Fibroblast of lung (primary cell): ENCODE results near the gene CCDC201.

Source experiments
- EZH2 ChIP-seq: IDR thresholded peaks from 2 replicates; pipeline ENCODE4 v1.5.1; 2012; ENCODE audit warnings: low read length, control low read depth, mild to moderate bottlenecking; ENCODE audit errors: missing control alignments
- TF ChIP-seq, protein P1 (sequence below), 2 donors: IDR thresholded peaks in 1 of 2; conservative IDR thresholded peaks in 1 of 2; 1 replicate in 1 of 2; 2 replicates in 1 of 2; pipeline ENCODE4 v1.5.1; 2011 to 2012; ENCODE audit warnings: low read length in 2 of 2, control low read depth in 1 of 2, inconsistent platforms in 1 of 2, low read depth in 1 of 2, mild to moderate bottlenecking in 1 of 2

DNA sequence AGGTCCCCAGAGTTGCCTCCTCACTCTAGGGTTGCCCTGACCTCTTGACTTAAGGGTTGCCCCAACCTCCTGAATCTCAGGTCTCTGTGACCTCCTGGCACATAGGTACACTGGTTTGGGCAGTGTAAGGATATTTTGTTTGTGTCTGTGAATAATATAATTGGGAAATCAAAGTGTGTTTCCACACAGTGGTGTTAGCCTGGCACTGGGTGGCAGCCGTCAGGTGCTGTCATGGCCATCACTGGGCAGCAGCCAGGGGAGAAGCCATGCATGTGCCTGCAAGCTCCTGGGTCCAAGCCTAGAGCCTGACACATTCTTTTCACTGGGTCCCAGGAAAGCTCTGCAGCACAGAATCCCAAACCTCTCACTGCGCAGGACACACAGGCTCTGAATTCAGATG is 3.6 kb upstream of the CCDC201 start:
- TF ChIP-seq, protein P1, sequence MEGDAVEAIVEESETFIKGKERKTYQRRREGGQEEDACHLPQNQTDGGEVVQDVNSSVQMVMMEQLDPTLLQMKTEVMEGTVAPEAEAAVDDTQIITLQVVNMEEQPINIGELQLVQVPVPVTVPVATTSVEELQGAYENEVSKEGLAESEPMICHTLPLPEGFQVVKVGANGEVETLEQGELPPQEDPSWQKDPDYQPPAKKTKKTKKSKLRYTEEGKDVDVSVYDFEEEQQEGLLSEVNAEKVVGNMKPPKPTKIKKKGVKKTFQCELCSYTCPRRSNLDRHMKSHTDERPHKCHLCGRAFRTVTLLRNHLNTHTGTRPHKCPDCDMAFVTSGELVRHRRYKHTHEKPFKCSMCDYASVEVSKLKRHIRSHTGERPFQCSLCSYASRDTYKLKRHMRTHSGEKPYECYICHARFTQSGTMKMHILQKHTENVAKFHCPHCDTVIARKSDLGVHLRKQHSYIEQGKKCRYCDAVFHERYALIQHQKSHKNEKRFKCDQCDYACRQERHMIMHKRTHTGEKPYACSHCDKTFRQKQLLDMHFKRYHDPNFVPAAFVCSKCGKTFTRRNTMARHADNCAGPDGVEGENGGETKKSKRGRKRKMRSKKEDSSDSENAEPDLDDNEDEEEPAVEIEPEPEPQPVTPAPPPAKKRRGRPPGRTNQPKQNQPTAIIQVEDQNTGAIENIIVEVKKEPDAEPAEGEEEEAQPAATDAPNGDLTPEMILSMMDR (conservative IDR thresholded peaks at IDR 0.05 in 1 of 2, IDR thresholded peaks at IDR 0.05 in 1 of 2; ENCODE audit: low read depth in 1 of 2, low read length in 2 of 2), result no peak
- TF ChIP-seq EZH2, result no peak
